NOMO-1 treated with DMSO at 0.1 percent for 48 hours (cell line): ENCODE results near the gene POLR1E.
"Not testable (repeated sequence)": the region's sequence is repeated elsewhere in the genome, so short reads cannot be mapped to it uniquely, and the experiment has no call there.

ENCODE experiments used
- DNase-seq: peaks from one replicate; lab custom pipeline; 2025; ENCODE audit not compliant: unreplicated experiment; lab: John Stamatoyannopoulos, UW

POLR1E gene

DNA sequence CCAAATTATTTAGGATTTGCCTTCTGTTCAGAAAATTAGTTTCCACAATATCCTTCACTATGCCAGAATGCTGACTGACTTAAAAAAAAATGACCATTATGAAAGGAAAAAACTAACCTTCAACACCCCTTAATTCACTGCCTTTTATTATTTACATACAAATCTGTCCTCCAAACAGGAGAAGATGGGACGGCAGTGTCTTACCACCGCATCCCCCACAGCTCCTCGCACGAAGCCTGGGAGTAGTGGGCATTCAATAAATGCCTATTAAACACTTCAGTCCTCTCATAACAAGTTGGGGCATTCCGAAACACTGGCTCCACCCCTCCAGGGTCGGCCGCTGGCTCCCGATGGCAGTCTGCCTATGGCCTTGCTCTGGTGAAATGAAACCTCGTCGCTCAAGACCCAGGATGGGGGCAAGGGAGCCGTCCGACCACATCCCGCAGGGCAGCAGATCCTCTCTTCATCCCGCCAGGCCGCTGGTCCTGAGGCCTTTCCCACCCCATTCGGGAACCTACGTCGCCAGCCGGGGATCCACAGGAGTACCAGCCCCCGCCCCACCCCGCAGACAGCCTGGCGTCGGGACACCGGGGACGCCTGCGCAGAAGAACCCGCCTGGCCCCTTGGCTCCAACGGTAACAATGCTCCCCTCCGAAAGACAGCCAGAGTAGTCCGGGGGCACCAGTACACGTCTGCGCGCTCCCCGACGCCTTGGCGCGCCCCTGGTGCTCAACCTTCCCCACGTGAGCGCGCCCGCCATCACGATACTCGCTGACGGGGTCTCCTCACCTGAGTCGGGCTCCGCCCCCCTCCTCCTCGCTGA, 21.1 kb upstream of the POLR1E start:
- peak; percentile 5 for DNase-seq

DNA sequence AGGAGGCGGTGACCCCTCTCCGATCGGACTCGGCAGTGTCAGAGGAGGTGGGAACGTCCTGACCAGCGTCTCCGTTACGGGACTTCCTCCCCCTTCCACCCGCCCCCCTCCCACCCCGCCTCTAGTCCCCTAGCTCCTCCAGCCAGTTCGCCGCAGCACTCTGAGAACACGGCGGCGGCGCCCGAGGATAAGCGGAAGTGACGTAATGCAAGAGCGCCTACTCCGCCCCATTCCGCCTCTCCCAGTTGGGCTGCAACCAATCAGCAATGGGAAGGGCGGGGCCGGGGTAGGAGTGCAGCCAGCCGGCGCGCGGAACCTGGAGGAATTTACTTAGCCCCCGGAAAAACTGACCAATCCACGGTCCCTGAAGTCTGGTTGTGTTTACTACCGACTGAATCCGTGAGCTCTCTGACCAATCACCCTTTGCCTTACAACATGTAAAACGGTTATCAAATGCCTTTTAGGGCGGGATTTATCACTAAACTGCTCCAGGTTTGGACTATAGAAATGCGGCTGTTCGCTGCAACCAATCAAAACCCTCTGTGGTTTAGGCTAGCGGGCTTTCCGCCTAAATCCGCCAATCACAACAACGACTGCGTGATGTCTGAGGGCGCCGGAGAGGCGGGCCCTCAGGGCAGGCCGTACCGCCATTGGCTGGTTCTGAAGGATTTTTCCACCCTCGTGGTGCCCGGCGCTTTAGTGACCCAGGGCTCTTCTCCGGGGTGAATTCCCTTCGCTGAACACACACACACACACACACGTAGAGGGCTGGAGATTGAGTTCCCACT, 20.3 kb upstream of the POLR1E start, which contains the start of gene ZBTB5:
Gene ZBTB5 (minus strand): TSS at position 202 of the 788 bp plus-strand sequence. CDS start 22,899 bp downstream, outside the sequence.
- peak; percentile 94 for DNase-seq

- peak; percentile 50 for DNase-seq
Measured at GRCh38 chr9:37466037-37466709, 19.6 kb upstream of the POLR1E start.

GRCh38 chr9:37467530-37467929, 18.2 kb upstream of the POLR1E start:
- not testable (repeated sequence) for DNase-seq

DNA sequence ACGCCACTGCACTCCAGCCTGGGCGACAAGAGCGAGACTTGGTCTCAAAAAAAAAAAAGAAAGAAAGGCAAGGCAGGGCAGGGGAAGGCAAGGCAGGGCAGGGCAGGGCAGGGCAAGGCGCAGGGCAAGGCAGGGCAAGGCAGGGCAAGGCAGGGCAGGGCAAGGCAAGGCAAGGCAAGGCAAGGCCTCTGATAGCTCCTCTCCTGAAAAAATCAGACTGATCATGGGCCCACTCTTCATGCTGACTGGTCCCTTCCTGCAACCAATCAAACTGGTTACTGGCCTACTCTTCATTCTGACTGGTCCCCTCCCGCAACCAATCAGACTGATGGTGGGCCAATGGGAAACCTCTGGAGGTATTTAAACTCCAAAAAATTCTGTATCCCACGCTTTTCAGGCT, 17.1 kb upstream of the POLR1E start:
- DNase-seq, result no peak

DNA sequence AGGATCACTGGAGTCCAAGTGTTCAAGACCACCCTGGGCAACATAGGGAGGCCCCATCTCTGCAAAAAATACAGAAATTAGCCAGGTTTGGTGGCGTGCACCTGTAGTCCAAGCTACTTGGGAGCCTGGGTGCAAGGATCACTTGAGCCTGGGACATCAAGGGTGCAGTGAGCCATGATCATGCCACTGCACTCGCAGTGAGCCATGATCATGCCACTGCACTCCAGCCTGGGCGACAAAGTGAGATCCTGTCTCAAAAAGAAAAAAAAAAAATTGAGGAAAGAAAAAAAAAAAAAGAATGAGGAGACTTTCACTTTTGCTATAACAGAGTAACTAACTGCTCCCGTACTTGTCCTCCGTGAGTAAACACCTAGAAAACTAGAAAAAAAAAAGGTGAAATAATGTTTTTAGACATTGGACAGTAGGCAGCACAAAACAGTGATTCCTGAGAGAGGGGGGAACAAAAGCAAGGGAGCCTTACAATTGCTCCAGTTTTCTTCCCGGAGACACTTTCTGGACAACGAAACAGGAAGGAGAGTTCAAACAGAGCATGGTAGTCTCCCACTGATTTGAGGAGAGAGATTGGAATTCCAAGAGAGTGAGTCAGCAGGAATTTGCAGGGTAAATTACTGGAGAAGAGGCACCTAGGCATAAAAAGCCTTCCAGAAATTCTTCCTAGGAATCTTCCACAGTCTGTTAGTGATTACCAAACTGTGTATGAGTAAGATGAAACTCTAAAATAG, 13.6 kb upstream of the POLR1E start:
- DNase-seq, result no peak

DNA sequence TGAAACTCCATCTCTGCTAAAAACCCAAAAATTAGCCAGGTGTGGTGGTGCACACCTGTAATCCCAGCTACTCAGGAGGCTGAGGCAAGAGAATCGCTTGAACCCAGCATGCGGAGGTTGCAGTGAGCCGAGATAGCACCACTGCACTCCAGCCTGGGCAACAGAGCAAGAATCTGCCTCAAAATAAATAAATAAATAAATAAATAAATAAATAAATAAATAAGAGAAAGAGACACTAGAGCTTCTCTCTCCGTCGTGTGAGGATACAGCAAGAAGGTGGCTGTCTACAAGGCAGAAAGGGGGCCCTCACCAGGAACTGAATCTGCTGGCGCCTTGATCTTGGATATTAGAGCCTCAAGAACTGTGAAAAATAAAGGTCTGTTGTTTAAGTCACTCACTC, 11.8 kb upstream of the POLR1E start:
- DNase-seq, result not testable (repeated sequence)

DNA sequence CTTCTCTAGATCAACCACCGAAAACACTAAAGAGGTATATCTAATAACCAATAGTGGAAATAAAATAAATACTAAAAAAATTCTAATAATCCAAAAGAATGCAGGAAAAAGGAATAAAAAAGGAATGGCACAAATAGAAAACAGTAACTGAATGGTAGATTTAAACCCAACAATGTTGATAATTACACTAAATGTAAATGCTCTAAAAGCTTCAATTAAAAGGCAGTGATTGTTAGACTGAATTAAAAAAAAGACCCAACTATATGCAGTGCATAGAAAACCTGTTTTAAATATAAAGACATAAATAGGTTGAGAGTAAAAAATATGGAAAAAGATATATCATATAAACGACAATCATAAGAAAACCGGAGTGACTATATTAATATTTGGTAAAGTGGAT, 11.3 kb upstream of the POLR1E start:
- no peak for DNase-seq

GRCh38 chr9:37476930-37477329, 8.8 kb upstream of the POLR1E start:
- no peak for DNase-seq

DNA sequence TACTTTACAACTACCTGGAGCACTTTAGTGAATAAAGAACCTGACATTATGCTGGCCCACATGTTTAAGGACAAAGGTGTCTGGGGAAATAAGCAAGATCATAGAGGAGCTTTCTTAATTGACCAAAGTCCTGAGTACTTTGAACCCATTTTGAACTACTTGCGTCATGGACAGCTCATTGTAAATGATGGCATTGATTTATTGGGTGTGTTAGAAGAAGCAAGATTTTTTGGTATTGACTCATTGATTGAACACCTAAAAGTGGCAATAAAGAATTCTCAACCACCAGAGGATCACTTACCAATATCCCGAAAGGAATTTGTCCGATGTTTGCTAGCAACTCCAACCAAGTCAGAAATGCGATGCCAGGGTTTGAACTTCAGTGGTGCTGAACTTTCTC, 8.3 kb upstream of the POLR1E start:
- DNase-seq, result not testable (repeated sequence)

DNA sequence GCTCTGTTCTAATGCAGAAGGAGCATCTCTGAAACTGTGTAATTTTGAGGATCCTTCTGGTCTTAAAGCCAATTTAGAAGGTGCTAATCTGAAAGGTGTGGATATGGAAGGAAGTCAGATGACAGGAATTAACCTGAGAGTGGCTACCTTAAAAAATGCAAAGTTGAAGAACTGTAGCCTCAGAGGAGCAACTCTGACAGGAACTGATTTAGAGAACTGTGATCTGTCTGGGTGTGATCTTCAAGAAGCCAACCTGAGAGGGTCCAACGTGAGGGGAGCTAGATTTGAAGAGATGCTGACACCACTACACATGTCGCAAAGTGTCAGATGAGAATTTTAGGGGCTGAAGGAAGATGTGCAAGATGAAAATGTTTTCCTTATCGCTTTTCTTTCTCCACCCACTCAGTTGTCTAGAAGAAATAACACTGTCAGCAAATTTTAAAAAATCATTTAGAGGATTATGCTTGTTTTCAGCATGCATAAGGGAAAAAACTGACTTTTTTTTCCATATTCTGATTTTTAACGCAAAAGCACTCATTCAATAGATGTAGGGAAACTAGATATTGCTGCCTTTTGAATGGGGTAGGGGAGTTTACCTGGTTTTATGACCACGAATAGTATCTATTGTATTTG, 7.6 kb upstream of the POLR1E start:
- not testable (repeated sequence) for DNase-seq

DNA sequence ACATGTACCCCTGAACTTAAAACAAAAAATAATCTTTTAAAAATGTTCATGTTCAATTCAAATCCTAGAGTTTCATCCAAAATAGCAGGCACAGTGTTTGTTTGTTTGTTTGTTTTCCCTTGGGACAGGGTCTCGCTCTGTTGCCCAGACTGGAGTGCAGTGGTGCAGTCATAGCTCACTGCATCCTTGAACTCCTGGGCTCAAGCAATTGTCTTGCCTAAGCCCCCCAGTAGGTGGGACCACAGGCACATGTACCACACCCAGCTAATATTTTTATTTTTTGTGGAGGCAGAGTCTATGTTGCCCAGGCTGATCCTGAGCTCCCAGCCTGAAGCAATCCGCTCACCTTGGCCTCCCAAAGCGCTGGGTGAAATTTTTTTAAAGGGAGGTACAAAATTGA, 5.0 kb upstream of the POLR1E start:
- no peak for DNase-seq

- no peak for DNase-seq
Measured at GRCh38 chr9:37486256-37486615, 488 bp downstream of the POLR1E start.

DNA sequence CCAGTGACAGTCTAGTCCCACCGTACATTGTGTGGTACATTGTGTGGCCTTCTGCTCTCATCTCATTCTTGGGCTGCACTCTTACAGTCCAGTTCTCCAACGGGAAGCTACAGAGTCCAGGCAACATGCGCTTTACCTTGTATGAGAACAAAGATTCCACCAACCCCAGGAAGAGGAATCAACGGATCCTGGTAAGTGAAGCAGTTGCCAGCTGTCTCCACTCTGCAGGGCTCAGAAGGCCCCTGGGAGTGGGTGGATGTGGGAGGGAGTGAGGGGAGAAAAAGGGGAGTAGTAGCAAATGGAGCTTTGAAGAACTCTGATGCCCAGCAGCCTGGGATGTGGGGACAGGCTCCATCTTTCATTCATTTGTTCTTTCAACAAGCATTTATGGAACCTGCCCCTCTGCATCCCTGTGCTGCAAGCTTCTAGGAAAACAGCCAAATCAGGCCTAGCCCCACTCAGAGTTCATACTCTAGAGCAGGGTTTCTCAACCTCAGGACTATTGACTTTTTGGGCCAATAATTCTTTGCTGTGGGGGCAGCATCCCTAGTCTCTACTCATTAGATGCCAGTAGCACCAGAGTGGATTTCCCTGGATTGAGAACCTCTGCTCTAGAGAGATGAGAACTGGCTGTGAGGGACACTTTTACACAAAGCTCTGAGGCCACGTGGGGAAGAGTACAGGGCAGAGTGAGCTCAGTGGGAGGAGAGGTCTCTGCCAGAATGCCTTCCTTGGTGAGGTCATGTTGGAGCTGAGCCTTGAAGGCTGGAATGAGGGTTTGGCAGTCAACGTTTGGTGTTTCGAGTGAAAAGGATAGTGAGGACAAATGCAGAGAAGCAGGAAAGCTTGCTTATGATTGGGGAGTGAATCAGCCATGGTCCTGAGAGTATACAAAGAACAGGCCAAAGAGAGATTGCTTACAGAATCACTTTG, 1.1 kb downstream of the POLR1E start:
- no peak for DNase-seq

DNA sequence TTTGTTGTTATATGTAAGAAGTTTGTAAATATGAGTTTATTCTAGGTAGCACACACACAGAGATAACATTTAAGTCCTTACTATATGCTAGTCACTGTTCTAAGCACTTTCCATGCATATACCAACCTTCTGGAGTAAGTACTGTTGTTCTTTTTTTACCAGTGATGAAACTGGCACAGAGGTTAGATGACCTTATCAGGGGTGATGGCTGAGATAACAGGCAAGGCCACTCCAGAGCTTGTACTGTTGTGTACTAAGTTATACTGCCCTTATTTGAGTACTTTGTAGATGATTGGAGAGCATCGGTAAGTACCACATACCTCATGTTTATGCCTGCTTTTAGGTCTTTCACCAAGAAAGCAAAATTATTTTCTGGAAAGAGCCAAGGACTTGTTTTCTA, 6.2 kb downstream of the POLR1E start:
- no peak for DNase-seq

- no peak for DNase-seq
Measured at GRCh38 chr9:37495571-37495970, 9.8 kb downstream of the POLR1E start.

- DNase-seq, result no peak
Measured at GRCh38 chr9:37496020-37496419, 10.3 kb downstream of the POLR1E start.

GRCh38 chr9:37497320-37497719, 11.6 kb downstream of the POLR1E start:
- DNase-seq, result no peak

DNA sequence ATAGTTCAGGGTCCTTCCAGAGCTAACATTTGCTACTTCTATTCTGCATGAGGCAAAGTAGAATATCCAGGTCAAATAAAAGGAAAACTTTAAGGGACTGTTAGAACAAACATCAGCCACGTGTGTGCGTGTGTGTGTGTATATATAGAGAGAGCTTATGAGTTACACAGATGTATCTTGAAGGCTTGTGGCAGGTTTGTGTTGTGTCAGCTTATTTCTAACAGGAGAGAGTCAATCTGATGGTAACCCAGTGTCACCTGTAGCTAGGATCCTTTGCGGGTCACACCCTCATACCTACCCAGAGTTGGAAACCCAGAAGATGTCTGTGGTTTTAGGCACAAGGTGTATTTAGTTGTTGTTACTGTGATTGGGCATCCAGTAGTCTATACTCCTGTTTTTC, 12.7 kb downstream of the POLR1E start:
- no peak for DNase-seq
